Measurements from ENCODE around the gene CCN6.

DNA sequence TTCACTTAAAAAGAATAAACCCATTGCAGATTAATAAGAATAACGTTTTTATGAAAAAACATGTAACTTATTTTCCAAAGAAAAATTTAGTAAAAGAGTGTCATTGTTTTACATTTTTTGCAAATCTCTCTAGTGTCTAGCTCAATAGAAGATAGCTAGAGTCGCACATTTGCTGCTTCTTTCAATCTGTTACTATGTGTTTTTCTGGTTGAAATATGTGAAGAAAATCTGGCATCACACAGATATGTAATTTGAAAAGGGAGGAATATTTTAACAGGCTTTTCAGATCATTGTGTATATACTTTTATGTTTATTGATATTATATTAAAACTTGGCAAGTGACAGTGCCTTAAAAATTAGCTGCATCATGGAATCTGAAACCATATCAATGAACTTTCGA is 9.1 kb downstream of the CCN6 start:
- TF ChIP-seq, protein P1, sequence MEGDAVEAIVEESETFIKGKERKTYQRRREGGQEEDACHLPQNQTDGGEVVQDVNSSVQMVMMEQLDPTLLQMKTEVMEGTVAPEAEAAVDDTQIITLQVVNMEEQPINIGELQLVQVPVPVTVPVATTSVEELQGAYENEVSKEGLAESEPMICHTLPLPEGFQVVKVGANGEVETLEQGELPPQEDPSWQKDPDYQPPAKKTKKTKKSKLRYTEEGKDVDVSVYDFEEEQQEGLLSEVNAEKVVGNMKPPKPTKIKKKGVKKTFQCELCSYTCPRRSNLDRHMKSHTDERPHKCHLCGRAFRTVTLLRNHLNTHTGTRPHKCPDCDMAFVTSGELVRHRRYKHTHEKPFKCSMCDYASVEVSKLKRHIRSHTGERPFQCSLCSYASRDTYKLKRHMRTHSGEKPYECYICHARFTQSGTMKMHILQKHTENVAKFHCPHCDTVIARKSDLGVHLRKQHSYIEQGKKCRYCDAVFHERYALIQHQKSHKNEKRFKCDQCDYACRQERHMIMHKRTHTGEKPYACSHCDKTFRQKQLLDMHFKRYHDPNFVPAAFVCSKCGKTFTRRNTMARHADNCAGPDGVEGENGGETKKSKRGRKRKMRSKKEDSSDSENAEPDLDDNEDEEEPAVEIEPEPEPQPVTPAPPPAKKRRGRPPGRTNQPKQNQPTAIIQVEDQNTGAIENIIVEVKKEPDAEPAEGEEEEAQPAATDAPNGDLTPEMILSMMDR (IDR thresholded peaks at IDR 0.05): no peak
- no peak for TF ChIP-seq EZH2 (IDR thresholded peaks at IDR 0.05; ENCODE audit: borderline replicate concordance, insufficient read depth, low read depth, low read length, poor library complexity, severe bottlenecking)
